ENCODE measurements around the gene ESYT2. TPM values are rescaled to one million over a fixed set of nuclear protein-coding genes. Genes with fewer than 3 reads are reported as not detected.
A peak's percentile ranks its signal among the peaks of the same experiment; 100 is the strongest.

The ESYT2 gene
- total RNA-seq, 8 experiments from 2014 or later, result 10.9 to 141 (median 26.2) TPM

DNA sequence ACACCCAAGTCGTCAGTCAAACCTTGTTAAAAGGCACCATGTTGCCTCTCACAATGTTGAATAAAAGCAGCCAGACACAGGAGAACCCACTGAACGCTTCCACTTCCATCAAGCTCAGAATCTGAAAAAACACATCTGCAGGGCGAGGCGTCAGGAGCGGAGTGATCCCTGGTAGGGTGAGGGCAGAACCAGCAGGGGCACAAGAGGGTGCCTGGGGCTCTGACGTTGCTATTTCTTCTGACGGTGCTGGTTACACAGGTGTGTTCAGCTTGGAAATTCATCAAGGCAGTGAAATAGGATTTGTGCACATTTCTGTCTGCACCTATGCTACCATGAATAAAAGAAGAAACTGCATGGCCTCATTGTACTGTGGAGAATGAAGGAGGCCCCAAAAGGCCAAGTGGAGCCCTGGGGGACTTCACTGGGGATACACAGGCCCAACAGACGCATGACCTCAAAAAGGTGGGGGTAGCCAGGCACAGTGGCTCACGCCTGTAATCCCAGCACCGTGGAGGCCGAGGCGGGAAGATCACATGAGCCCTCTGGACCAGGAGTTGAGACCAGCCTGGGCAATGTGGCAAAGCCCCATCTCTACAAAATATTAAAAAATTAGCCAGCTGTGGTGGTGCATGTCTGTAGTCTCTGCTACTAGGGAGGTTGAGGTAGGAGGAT, 105.5 kb downstream of the ESYT2 start:
- Histone ChIP-seq H3K4me3 (no peak overlapping the region), H3K4me1 (replicated peaks in 1 of 2) (no peaks in the 10 kb centered on the region), H3K27ac (no peak overlapping the region)
- peak in 1 of 8 experiments; percentile 14 for ATAC-seq (replicated peaks in 6 of 8)
- WGBS, 10 experiments, result 60 to 100% (median 84%) methylated on average over 2 to 8 of the region's 12 CpGs; no CpG with 5 or more reads in 2 of the 10 experiments
- in situ Hi-C loops (cut with MboI; ENCODE audit: low pct_unique_long_range_greater_than_20kb in 2 of 9, low sequenced_read_pairs in 9 of 9, unreplicated experiment in 9 of 9), result no loop called here

DNA sequence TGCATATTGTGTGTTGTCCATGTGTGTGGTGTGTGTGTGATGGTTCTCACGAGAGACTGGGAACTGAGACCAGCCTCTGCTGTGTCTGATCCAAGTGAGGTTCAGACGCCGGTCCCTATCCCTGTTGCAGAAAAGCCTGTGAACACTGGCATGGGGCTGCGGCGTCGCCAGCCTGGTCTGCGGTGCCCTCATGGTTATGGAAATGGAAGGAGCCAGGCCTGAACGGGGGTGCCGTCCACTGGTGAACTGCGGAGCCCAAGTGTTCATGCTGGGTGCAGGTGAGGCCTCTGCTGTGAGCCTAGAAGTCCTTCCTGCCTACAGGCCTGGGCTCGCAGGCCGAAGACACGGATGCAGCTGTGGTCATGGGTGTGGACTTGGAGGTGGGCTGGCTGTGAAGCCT, 106.0 kb downstream of the ESYT2 start:
- Histone ChIP-seq H3K27ac (no peak overlapping the region), H3K4me3 (no peak overlapping the region), H3K4me1 (replicated peaks in 1 of 2) (no peaks in the 10 kb centered on the region)
- in situ Hi-C loops (cut with MboI; ENCODE audit: low pct_unique_long_range_greater_than_20kb in 2 of 9, low sequenced_read_pairs in 9 of 9, unreplicated experiment in 9 of 9), result no loop called here
- ATAC-seq (replicated peaks in 6 of 8), result peak in 2 of 8 experiments; percentile 10 to 19
- 20 to 100% (median 76%) methylated on average over 1 to 7 of the region's 13 CpGs; no CpG with 5 or more reads in 4 of the 10 experiments for WGBS, 10 experiments

DNA sequence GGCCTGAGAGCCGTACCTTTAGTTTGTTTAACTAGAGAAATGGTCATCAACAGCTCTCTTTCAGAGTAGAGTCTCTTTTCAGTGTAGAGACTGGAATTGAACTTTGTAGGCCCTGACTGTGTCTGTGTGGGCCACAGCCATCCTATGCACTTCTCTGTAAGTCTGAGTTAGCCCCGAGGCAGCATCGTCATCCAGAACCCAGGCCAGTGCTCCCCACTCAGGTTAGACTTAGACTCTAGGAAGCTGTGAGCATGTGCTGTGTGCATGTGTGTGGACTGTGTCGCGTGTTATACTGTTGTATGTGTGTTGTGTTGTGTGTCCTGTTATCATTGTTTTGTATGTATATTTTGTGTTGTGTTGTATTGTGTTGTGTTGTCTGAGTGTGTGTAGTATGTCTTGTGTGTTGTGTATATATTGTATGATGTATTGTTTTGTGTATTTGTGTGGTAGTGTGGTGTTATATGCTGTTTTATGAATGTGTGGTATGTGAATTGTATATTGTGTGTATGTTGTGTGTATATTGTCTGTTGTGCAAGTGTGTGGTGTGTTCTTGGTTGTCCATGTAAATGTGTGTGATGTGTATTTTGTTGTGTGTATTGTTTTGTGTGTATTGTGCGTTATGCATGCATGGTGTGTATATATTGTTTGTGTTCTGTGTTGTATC, 106.6 kb downstream of the ESYT2 start:
- Histone ChIP-seq H3K27ac (no peak overlapping the region), H3K4me3 (no peak overlapping the region), H3K4me1 (replicated peaks in 1 of 2) (no peaks in the 10 kb centered on the region)
- no peak for ATAC-seq (replicated peaks in 6 of 8)
- in situ Hi-C loops (cut with MboI; ENCODE audit: low pct_unique_long_range_greater_than_20kb in 2 of 9, low sequenced_read_pairs in 9 of 9, unreplicated experiment in 9 of 9), result no loop called here
- WGBS, 10 experiments, result 60 to 100% (median 92%) methylated on average over 1 to 3 of the region's 6 CpGs; no CpG with 5 or more reads in 2 of the 10 experiments

DNA sequence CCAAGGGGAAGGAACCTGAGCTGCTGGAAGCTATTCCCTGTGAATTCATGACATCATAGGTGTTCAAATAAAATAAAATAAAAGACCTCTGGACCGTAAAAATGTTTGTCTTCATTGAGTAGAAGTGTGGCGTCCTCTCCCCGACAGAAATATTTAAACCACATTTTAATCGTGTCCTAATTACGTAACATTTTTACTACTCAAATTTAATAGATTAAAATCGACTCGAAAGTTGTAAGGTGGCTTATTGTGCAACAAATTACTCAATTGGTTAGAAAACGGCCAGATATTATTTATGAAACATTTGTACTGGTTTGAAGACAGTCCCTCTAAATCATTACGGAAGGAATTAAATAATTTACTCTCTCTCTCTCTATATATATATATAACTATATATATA, 109.2 kb downstream of the ESYT2 start:
- H3K27ac ChIP-seq, result no peak overlapping the region
- ATAC-seq (replicated peaks in 6 of 8), result no peak
- H3K4me3 ChIP-seq, result no peak overlapping the region
- H3K4me1 ChIP-seq (replicated peaks in 1 of 2), result no peaks in the 10 kb centered on the region
- in situ Hi-C loops (cut with MboI; ENCODE audit: low pct_unique_long_range_greater_than_20kb in 2 of 9, low sequenced_read_pairs in 9 of 9, unreplicated experiment in 9 of 9), result no loop called here
- WGBS, 10 experiments, result 54 to 91% (median 84%) methylated on average over 2 to 9 of the region's 9 CpGs

DNA sequence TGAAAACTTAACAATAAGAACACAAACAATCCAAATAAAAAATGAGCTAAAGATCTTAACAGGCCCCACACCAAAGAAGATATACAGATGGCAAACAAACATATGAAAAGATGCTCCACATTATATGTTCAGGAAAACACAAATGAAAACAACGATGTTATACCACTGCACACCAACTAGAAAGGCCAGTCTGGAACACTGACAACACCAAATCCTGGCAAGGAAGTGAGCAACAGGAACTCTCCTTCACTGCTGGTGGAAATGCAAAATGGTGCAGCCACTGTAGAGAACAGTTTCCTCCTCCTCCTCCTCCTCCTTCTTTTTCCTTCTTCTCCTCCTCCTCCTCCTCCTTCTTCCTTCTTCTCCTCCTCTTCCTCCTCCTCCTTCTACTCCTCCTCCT, 112.5 kb downstream of the ESYT2 start:
- in situ Hi-C loops (cut with MboI; ENCODE audit: low pct_unique_long_range_greater_than_20kb in 2 of 9, low sequenced_read_pairs in 9 of 9, unreplicated experiment in 9 of 9), result no loop called here
- WGBS, 10 experiments, result 14 to 100% (median 67%) methylated on average over 1 of the region's 1 CpG; no CpG with 5 or more reads in 6 of the 10 experiments
- ATAC-seq (replicated peaks in 6 of 8), result no peak
- H3K4me1 ChIP-seq (replicated peaks in 1 of 2), result no peaks in the 10 kb centered on the region
- H3K27ac ChIP-seq, result no peak overlapping the region
- H3K4me3 ChIP-seq, result no peak overlapping the region

DNA sequence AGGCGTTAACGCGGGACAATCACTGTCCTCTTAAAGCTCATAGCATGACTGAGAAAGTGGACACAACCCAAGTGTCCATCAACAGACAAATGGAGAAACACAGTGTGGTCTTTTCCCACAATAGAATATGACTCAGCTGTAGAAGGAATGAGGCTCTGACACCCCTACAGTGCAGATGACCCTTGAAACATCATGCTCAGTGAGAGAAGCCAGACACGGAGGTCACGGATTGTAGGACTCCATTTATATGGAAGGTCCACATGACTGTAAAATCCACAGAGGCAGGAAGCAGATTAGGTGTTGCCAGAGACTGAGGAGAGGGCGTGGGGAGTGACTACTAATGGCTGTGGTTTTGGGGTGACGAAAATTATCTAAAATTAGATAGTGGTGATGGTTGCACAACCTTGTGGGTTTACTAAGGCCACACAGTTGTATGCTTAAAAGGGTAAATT, 118.6 kb downstream of the ESYT2 start:
- Histone ChIP-seq H3K27ac (no peak overlapping the region), H3K4me1 (replicated peaks in 1 of 2) (peaks cover 0 to under 1% of the 10 kb centered on the region in 2 donors), H3K4me3 (no peak overlapping the region)
- in situ Hi-C loops (cut with MboI; ENCODE audit: low pct_unique_long_range_greater_than_20kb in 2 of 9, low sequenced_read_pairs in 9 of 9, unreplicated experiment in 9 of 9), result no loop called here
- WGBS, 10 experiments, result 31 to 100% (median 92%) methylated on average over 1 to 7 of the region's 7 CpGs; no CpG with 5 or more reads in 2 of the 10 experiments
- peak in 2 of 8 experiments; percentile 63 to 79 for ATAC-seq (replicated peaks in 6 of 8)

DNA sequence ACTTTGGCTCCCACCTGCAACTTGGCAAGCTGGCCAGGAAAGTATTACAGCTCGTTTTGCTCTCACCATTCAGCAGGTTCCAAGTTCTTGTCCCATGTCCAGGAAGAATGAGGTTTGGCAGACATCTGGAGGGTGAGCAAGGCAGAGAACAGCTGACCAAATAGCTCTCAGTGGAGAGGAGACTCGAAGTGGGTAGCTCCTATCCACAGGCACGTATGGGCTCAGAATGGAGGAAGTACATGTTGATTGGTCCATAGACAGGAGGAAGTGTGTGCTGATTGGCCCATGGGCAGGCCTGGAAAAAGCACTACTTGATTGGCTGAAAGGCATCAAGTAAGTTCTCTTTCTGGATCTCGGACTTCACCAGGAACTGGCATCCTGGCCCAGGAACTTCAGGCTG, 121.7 kb downstream of the ESYT2 start:
- in situ Hi-C loops (cut with MboI; ENCODE audit: low pct_unique_long_range_greater_than_20kb in 2 of 9, low sequenced_read_pairs in 9 of 9, unreplicated experiment in 9 of 9), result no loop called here
- 0 to 87% (median 48%) methylated on average over 1 to 3 of the region's 4 CpGs; no CpG with 5 or more reads in 5 of the 10 experiments for WGBS, 10 experiments

DNA sequence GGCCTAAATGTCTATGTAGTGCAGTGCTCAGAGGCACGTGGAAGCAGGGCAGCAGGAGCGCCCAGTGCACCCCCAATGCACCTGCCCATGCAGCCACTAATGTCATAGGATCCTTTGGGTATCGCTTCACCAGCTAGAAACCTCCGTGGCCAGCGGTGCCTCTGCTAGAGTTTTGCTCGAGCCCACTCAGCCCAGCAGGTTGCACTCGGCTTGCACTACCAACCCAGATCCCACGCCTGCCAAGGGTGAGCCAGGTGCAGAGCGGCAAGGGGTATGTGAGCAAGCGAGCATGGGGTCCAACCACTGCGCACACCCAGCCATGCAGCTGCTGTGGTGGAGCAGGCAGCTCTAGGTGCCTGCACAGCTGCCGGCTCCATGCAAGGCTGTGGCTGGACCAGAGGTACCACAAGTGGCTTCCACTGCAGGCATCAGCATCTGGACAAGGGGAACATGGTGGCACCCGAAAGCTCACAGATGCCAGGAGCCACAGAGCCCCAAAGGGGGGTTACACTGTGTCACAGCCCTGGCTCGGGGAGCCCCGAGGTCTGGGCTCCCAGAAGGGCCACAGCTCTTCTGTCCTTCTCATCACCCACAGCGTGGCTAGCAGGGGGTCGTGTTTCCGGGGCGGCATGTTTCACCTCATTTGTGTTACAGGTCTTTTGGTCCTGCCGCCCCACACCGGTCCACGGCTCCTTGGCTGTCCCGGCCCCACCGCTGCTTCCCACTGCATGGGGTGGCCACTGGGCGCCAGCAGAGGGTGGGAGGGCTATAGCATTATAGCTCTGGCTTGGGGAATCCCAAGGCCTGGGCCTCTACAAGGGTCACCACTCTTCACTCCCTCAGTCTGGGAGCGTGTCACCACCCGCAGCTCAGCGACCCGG, 122.4 kb downstream of the ESYT2 start:
- in situ Hi-C loops (cut with MboI; ENCODE audit: low pct_unique_long_range_greater_than_20kb in 2 of 9, low sequenced_read_pairs in 9 of 9, unreplicated experiment in 9 of 9), result no loop called here
- Histone ChIP-seq H3K27ac (no peak overlapping the region), H3K4me1 (replicated peaks in 1 of 2) (peaks cover 3 to 4% of the 10 kb centered on the region in 2 donors), H3K4me3 (no peak overlapping the region)
- no peak for ATAC-seq (replicated peaks in 6 of 8)
- WGBS, 10 experiments, result 91 to 100% (median 100%) methylated on average over 1 to 9 of the region's 29 CpGs; no CpG with 5 or more reads in 3 of the 10 experiments

More for the DNA sequence above, 121.7 kb downstream of the ESYT2 start:
- no peak for ATAC-seq (replicated peaks in 6 of 8)
- Histone ChIP-seq H3K4me3 (no peak overlapping the region), H3K4me1 (replicated peaks in 1 of 2) (peaks cover 0 to 3% of the 10 kb centered on the region in 2 donors), H3K27ac (no peak overlapping the region)

DNA sequence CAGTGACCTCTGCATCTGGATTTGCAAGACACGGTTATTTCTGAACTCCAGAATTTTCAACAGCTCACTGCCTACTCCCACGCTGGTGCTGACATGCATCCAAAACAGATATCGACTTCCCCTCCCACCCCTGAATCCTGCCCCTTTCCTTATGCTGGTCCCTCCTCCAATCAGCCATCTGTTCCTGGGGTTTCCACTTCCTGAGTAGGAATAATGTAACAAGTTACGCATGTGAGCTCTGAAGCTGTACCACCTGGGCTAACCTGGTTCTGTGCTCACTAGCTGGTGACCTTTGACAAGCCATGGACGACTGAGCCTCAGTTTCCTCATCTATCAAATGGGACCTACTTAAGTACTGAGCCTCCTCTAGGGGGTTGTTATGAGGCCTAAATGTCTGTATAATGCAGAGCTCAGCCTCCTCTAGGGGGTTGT, 123.0 kb downstream of the ESYT2 start:
- H3K27ac ChIP-seq, result no peak overlapping the region
- peaks cover 3 to 4% of the 10 kb centered on the region in 2 donors for H3K4me1 ChIP-seq (replicated peaks in 1 of 2)
- in situ Hi-C loops (cut with MboI; ENCODE audit: low pct_unique_long_range_greater_than_20kb in 2 of 9, low sequenced_read_pairs in 9 of 9, unreplicated experiment in 9 of 9), result no loop called here
- ATAC-seq (replicated peaks in 6 of 8), result no peak
- WGBS, 10 experiments, result 0 to 100% (median 80%) methylated on average over 1 to 3 of the region's 5 CpGs; no CpG with 5 or more reads in 5 of the 10 experiments
- H3K4me3 ChIP-seq, result no peak overlapping the region

DNA sequence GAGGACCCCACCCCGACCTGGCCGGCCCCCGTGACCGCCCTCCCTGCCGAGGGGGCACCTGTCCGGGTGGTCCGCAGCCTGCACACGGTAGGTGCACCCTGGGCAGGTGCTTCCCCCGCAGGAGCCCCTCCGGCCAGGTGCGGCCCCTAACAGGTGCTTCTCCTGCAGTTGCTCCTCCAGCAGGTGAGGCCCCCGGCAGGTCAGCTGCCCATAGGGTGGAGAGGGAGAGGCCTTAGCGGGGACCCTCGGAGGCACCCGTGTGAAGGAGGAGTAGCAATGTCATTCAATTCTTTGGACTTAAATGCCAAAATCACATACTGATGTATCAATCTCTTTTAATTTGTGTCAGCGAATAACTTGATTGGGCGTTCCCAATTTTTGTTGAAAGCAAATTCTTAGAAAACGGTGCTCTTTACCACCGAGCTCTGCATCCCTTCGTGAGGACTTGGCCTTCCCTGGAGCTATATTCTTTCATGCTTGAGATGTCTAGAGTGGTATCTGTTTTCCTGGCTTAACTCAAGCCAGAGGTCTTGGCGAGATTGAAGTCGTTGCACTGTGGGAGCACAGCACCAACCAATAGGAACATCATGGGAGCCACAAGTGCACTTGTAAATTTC, 124.0 kb downstream of the ESYT2 start:
- Histone ChIP-seq H3K4me1 (replicated peaks in 1 of 2) (peaks cover 3 to 4% of the 10 kb centered on the region in 2 donors), H3K27ac (peak overlapping the region; percentile 51 to 66), H3K4me3 (peak overlapping the region; percentile 59 to 63 (median 60))
- ATAC-seq (replicated peaks in 6 of 8), result peak in 4 of 8 experiments; percentile 1 to 7 (median 4)
- in situ Hi-C loops (cut with MboI; ENCODE audit: low pct_unique_long_range_greater_than_20kb in 2 of 9, low sequenced_read_pairs in 9 of 9, unreplicated experiment in 9 of 9), result no loop called here
- WGBS, 10 experiments, result 6 to 42% (median 24%) methylated on average over 2 to 9 of the region's 22 CpGs; no CpG with 5 or more reads in 2 of the 10 experiments

DNA sequence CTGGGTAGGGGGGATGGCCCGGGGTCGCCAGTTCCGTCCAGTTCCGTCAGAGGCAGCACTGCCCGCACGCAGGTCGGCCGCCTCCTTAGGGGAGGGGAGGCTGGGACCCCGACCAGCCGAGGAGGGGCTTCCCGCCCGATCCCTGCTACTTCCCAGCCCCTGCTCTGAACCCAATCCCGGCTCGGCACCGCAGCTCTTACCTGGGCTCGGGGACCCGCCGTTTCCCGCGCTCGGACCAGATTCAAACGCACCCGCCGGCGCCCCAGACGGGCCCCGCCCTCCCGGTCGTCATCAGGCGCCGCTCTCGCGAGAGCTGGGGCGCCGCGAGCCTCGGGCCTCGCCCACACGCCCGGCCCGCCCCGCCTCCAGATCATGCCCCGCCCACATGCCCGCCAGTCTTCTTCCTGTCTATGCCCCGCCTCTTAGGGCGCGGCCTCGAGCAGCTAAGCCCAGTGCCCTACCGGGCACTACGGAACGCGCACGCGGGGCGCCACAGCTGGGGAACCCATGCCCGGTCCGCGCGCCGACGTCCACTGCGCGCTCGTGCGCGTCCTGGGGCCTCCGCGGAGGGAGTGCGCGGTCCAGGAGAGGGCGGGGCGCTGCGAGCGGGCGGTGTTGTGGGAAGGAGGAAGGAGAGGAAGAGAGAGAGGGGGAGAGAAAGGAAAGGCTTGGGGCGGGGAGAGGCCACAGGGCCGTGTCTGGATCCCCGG, 124.6 kb downstream of the ESYT2 start, which contains the start of gene NCAPG2:
TSS of gene NCAPG2 (minus strand) at position 281 of the 710 bp plus-strand sequence. CDS start 2,905 bp downstream, outside the sequence.
- Histone ChIP-seq H3K4me3 (peak within 1 kb of the TSS; percentile 59 to 63 (median 60)), H3K4me1 (replicated peaks in 1 of 2) (peaks cover 3 to 4% of the 10 kb centered on the region in 2 donors), H3K27ac (peak within 1 kb of the TSS; percentile 51 to 66)
- ATAC-seq (replicated peaks in 6 of 8), result peak; percentile 96 to 98 (median 98)
- no CpG with 5 or more reads among the region's 78 CpGs for WGBS, 10 experiments
- in situ Hi-C loops (cut with MboI; ENCODE audit: low pct_unique_long_range_greater_than_20kb in 2 of 9, low sequenced_read_pairs in 9 of 9, unreplicated experiment in 9 of 9), result no loop called here

Measured in motor neuron (in vitro differentiated cells).